NB4 (cell line): ENCODE results near the gene TSBP1.

Source experiments
- POLR2A ChIP-seq: IDR thresholded peaks from 2 replicates; pipeline ENCODE4 v1.6.1; 2011; ENCODE audit warnings: mild to moderate bottlenecking; ENCODE audit not compliant: insufficient read length; ENCODE audit errors: extremely low read depth
- TF ChIP-seq, protein P1 (sequence below): IDR thresholded peaks from one replicate; pipeline ENCODE4 v1.5.1; 2012; ENCODE audit warnings: low read depth, low read length
- TF ChIP-seq, protein P2 (sequence below): IDR thresholded peaks from 2 replicates; pipeline ENCODE4 v1.6.1; 2011; ENCODE audit warnings: low read depth, low read length

DNA sequence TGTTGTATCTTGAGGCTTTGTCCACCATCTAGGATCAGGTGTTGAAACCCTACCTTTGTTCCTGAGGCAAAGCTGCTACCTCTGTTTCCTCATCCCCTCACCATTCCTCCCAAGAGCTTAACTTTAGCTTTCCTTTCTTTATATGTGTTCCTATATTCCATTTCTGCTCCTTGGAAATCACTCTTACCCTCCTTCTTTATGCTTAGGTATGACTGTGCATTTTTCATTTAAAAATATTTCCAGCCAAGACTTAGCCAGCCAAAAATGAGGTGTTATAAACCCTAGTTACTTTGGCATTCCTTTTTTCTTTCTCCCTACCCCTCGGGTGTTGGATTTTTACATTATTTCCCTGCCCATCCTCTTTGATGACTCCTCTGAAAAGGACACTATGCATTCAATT, 57.7 kb downstream of the TSBP1 start:
- TF ChIP-seq, protein P1, sequence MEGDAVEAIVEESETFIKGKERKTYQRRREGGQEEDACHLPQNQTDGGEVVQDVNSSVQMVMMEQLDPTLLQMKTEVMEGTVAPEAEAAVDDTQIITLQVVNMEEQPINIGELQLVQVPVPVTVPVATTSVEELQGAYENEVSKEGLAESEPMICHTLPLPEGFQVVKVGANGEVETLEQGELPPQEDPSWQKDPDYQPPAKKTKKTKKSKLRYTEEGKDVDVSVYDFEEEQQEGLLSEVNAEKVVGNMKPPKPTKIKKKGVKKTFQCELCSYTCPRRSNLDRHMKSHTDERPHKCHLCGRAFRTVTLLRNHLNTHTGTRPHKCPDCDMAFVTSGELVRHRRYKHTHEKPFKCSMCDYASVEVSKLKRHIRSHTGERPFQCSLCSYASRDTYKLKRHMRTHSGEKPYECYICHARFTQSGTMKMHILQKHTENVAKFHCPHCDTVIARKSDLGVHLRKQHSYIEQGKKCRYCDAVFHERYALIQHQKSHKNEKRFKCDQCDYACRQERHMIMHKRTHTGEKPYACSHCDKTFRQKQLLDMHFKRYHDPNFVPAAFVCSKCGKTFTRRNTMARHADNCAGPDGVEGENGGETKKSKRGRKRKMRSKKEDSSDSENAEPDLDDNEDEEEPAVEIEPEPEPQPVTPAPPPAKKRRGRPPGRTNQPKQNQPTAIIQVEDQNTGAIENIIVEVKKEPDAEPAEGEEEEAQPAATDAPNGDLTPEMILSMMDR: no peak
- TF ChIP-seq POLR2A: no peak
- TF ChIP-seq, protein P2, sequence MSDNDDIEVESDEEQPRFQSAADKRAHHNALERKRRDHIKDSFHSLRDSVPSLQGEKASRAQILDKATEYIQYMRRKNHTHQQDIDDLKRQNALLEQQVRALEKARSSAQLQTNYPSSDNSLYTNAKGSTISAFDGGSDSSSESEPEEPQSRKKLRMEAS: no peak
